CD4-positive, alpha-beta T cell treated with Interleukin-4 for 1 hour (primary cell): ENCODE data around the gene CD200R1.

Source experiments
- DNase-seq, 2 donors: peaks; one replicate each; pipeline ENCODE4 v3.0.0-alpha.2; 2020 to 2022

Gene CD200R1, protein sequence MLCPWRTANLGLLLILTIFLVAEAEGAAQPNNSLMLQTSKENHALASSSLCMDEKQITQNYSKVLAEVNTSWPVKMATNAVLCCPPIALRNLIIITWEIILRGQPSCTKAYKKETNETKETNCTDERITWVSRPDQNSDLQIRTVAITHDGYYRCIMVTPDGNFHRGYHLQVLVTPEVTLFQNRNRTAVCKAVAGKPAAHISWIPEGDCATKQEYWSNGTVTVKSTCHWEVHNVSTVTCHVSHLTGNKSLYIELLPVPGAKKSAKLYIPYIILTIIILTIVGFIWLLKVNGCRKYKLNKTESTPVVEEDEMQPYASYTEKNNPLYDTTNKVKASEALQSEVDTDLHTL

DNA sequence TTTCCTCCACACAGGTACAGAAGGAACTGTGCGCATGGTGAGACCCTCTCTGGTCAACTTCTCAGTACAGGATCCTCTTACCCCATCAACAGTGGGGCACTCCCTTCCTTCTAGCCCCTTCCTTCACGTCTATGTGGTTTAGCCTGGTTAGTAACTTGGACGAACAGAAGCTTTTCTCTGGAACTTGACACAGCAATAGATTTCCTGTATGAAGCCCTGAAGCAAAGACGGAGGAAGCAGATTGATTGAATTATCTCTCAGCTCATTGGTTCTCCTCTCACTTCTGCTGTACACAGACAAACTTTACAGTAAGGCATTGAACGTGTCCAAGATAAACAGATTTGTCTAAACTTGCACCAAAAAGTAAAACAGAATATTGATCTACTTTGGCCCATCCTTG is at the start of gene CD200R1:
Gene CD200R1, minus strand, starts transcription at position 210 of the 400 bp plus-strand sequence. CDS start 246 bp downstream, outside the sequence.
- DNase-seq, result peak; percentile 61 to 79

DNA sequence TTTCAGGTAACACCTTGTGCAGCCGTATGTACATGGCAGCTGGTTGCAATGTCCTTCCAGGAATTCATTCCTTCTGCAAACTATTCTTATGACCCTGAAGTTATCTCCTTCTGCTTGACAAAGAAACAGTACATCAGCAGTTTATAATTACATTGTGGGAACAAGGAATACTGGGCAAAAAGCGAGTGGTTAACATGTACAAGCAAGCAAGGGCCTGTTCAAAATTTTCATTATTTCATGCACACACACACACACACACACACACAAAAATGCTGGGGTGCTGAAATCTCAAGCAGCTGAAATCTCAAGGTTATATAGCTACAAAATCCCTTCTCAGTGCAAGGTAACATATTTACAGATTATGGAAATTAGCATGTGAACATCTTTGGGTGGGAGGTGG is 46.6 kb upstream of the CD200R1 start:
- DNase-seq, result no peak

DNA sequence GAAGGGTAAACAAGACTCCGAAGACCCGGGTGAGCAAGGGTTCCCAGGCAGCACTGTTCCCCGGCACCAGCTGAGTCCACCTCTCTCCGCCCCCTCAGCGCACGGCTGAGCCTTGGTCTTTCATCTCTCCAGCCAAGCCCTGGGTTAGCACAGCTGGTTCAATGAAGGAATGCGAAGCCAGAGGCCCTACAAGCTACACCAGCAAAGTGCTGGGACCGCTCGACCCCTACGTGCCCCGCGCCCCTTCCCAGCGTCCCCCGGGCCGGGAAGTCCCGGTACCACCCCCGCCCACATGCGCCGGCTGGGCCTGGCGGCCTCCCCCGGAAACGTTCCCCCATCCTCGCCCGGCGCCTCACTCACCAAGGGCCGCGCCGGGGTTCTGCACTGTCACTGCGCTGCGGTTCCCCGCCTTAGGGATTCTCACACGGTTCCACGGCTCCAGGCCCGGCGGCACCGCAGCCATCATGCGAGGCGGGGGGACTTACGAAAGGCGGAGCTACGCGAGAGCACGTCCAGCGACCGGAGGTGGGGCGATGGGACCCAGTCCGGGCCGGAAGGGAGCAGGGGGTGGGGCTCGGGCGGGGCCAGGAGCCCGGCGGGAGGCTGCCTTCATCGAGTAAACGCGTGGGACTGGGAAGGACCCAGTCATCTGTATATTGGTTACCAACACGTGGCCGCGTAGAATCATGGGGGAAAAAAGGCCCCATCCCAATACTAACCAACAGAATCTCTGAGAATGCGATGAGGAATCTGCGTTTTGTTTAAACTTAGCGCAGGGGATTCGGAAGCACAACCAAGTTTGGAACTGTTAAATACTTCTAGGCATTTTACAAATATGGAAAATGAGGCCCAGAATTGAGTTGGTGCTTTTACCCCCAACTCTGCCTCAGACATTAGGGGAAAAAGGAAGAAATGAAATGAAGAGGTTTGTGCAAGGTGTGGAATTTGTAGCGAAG is 44.6 kb upstream of the CD200R1 start:
- peak; percentile 83 to 87 for DNase-seq

DNA sequence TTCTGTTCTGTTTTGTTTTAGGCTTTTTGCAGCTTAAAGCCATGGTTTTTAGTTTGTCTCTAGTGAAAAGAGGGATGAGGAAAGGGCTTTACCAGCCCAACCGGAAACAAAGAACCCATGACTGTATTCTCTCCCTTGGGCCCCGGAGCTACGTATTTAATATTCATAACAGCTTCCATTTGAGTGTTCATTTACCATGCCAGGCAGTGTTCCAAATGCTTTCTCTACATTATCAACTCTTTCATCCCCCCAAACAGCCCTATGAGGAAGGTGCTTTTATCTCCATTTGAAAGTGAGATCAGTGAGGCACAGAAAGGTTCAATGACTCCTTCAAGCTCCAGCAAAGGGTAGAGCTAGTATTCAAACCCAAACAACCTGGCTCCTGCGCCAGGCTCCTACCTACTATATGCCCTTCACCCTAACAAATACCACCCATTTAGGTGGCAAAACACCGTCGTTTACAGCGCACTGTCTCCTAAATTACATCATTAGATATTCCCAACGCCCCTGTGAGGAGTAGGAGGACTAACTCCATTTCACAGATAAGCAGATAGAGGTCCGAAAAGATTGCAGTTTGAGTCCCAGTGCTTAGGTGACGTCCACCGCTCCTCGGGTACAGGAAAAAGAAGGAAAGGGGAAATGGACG is 43.8 kb upstream of the CD200R1 start:
- DNase-seq, result peak in 1 of 2 donors; percentile 27

DNA sequence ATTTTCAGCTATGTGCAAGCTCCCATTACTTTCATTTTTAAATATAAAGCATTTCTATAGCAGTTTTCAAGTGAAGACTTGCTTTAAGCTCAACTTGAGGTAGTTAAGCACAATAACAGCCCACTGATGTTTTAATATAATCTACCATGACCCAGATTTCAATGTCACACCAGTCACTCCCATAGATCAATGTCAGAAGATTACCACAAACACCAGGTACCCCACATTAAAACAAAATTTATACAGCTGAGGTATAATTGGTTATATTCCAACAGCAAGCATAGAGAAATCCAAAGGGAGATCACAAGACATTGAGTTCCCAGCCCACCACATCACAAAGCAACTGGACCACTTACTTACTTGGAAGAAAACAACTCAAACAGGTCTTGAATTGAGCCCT is 38.7 kb upstream of the CD200R1 start:
- DNase-seq, result no peak

DNA sequence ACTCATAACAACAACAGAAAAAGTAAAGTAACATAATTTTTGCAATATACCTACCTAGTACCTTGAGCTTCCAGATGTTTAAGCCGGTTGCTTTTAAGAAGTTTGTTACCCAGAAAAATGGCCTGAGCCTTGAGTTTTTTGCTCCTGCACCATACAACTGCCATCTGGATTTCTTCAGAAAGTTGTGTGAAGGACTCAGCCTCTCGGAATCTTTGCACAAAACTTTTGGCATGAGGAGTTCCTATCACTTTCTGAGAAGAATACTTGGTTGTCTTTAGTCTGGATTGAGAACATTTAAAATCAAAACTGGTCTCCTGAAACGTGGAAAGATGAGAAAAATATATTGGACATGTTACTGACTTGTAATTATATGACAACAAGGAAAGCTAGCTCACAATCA is 33.2 kb upstream of the CD200R1 start:
- DNase-seq, result no peak

DNA sequence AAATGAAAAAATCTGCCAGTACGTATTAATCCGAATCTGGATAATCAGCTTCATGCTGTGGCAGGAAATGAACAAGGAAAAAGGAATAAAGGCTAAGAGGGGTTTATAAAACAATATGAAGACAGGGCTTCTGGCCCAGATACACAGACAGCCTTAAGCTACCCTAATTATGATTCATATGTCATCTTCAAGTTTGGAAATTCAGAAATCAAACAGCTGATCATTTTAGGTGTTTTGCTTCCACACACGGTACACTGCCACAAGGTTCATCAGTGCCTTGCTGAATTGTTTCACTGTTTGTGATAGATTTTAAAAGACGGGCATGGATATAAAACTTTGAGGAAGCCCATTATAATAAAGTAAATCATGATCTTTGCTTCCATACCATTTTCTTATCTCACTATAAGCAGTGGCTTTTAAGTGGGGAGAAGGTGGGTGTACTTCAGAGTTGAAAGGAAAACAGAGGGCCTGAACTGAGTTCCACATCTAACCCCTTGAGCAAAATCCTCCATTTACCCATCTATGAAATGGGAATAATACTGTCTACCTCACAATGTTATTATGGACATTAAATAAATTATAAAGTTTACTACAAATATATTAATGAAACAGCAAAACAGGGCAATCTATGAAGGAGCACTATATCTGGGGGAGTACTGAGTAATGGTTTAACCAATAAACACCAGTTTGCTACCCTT is 31.6 kb upstream of the CD200R1 start:
- peak in 1 of 2 donors; percentile 46 for DNase-seq

DNA sequence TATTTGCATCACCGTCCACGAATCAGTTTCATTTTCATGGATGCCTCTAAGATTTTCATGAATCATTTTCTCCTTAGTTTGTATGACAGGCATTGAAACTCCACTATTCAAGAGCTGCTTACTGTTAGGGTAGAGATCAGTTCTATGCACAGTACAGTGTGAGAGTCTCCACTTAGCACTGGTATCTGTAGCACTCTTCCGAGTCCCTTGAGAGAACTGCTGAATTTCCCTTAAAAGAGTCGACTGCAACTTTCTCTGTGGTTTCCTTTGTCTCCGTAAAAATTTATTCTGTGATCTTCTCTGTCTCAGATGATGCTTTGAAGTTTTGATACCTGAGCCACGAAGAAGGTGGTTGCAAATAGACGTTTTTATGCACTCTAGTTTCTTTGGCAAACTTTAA is 30.7 kb upstream of the CD200R1 start:
- DNase-seq, result peak in 1 of 2 donors; percentile 74

DNA sequence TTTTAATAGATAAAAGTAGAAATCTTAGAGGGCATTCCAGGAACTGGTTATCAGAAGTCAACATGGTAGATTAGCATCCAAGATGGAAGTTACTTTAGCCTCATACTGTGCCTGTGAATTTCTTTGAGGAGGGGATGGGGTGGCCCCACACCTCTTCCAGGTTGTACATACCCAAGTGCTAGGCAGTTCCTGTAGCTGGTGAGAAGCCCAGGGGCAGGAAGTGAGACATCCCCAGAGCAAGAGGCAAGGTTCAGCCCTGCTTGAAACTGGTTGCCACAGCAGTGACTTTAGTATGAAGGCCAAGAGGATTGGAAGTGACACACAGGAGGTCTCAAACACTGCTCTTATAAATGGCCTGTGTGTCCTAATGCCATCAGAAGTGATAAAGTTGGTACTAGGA is 27.8 kb upstream of the CD200R1 start:
- DNase-seq, result peak; percentile 36 to 53

DNA sequence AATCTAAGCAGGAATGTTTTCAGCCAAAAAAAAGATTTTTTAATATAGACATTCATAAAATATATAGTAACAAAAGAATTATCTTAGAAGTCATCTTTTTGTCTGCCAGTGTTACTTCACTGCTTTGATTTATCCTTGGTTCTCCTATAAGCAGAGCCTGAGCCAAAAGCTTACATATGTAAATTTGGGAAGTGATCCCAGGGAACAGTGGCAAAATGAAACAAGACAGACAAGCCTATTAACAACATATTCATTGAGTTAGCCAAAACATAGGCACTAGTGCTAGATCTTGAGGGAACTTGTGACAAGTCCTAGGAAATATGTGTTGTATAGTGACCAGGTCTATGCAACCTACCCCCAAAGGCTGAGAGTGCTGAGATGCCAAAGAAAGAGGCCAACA is 27.1 kb upstream of the CD200R1 start:
- DNase-seq, result no peak

DNA sequence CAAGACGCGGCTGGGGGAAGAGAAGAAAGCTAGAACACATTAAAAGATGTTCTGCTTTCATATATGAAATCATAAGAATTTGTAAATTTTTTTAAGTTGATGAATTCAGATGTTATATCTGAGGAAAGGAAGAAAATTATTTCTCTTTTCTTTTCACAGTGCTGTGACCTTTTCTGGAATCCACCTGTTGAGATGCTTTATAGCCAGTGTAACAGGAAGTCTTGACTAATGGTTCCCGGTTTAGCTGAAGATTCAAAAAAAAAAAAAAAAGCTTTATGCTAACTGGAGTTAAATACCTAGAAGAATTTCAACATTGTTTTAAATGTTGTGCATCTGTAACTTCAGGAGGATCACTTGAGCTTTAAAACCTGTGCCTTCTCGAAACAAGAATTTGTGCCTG is 25.8 kb upstream of the CD200R1 start:
- no peak for DNase-seq

DNA sequence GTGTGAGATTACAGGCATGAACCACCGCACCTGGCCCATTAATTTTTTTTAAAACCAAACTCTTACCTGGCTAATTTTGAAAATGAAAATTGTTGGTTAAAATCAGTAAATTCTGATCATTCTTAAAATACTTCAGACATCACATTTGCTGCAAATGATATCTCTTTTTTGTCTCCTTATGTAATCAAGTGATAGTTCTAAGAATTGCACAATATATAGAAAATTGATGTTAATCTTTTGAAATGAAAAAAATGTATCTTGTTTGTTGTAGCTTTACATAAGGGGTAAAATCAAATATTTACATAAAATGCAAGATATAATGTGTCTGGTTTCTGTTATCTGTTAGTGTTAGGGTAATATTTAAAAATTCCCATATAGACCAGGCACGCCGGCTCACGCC is 20.9 kb upstream of the CD200R1 start:
- DNase-seq, result no peak

DNA sequence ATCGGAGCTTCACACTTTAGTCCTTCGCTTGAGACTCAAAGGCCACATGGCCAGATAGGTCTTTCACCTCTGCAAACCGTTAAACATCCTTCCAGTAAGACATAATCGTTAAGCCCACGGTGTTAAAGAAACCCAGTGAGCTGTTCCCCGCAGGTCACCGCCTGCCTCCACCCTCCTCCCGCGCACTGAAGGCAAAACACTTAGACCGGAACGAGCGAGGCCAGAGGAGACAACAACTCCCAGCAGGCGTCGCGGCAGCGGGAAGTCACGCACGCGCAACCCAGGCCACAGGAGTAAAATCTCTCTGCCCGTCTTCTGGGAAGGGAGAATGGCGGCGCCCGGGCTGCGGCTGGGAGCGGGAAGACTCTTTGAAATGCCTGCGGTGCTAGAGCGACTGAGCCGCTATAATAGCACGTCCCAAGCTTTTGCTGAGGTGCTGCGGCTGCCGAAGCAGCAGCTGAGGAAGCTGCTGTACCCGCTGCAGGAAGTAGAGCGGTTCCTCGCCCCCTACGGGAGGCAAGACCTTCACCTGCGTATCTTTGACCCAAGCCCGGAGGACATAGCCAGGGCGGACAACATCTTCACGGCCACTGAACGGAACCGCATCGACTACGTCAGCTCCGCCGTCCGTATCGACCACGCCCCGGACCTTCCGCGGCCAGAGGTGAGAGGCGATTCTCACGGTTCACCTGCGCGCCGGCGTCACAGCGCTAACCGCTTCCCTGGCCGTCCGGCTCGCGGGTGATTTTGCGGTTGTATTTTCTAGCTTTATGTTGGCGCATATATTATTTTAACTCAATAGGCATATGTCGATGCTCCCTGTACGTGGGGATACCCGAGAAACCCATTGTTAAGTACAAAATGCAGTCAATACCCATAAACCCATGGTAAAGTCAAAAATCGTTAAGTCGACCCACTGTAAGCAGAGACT is 16.0 kb upstream of the CD200R1 start, which contains the start of gene GTPBP8:
Gene GTPBP8, plus strand, starts transcription at position 313 of the 931 bp plus-strand sequence. Its CDS starts 16 bp downstream, at position 329.
- peak; percentile 88 to 89 for DNase-seq

DNA sequence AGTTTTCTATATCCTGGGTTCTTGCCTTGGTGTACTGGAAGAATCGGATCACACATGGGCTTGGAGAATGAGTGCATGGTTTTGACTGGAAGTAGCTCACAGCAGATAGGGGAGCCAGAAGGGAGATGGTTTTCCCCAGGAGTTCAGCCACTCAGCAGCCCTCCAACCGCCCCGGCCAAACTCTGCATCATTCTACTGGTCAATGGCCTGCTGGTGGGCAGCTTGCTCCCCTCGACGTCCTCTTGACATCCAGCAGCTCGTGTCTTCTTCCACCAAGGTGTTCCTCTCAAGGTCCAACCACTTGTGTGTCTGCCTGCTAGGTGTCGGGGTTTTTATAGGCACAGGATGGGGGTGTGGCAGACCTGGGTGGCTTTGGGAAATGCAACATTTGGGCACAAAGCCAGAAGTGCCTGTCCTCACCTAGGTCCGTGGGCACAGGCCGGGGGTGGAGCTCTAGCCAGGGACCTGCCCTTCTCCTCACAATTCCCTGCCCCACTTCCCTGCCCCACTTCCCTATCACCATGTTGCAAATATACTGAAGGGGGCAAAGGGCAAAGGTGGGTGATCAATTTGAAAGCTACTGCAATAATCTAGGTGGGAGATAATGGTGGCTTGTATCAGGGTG is 12.9 kb upstream of the CD200R1 start:
- DNase-seq, result no peak

DNA sequence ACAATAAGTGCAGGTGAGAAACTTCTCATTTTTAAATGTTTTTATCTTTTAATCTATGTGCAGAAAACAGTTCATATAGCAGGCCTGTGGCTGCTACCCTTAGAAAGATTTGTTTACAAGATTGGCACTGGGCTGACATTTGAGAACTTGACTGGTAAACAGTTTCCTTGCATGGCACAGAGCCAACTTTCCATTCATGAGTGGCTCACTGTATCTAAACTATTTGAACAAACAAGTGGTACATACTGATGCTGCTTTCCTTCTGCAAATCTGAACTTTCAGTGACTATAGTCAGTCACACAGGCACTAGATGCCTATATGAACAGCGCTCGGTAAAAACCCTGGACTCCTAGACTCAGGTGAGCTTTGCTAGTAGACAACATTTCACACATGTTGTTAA is 9.6 kb upstream of the CD200R1 start:
- peak in 1 of 2 donors; percentile 50 for DNase-seq

DNA sequence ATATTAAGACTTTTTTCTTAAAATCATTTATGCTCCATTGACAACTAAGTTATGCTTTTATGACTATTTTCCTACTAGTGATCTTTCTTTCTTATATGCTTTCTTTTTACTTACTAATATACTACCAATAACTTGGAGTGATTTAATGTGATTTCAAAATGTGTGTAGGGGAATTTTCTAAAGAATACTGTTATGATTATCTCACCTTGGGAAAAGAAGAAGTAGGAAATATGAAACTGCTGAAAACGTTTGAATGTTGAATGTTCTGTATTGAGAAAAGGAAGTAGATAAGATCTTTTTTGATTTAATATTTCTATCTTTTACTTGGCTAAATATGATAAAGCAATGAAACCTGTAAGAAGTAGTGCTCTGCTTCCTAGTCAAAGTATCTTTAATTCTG is 7.8 kb upstream of the CD200R1 start:
- no peak for DNase-seq

DNA sequence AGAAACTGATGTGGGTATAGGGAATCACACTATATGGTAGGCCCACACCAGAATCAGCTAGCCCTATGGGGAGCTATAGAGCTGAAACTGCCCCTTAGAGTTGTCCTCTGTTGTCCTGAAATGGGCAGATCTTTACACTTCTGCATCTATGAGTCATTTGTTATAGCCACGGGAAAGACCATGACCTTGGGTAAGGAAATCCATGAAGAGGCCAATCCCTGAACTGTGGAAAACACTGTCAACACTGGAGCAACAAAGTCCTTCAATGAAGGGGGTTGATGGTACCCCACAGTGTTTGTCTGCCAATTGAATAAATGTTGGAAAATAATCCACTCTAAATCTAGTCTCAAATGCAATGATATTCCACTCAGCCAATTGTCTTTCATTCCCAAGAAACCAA is 5.2 kb upstream of the CD200R1 start:
- no peak for DNase-seq

DNA sequence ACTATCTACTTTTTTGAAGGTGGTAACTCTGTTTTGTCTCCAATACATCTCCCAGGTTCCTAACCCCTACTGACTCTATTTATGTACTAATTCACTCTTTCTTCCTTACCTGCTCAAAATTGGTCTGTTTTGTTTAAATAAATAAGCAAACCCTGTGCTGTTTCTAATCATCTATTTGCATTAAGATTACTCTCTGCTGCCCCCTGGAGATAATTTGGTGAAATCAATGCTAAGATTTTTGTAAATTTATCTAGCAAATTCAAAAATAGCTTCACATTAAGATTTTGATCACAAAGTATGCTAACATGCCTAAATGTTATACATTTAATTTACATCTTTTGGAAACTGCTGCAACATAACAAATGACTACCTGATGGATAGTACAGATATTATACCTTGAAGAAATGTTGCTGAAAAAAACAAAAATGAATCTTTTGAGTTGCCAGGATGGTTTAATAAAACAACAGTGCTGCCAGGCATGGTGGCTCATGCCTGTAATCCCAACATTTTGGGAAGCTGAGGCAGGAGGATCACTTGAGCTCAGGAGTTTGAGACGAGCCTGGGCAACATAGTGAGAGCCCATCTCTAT is 4.4 kb upstream of the CD200R1 start:
- DNase-seq, result peak in 1 of 2 donors; percentile 76

DNA sequence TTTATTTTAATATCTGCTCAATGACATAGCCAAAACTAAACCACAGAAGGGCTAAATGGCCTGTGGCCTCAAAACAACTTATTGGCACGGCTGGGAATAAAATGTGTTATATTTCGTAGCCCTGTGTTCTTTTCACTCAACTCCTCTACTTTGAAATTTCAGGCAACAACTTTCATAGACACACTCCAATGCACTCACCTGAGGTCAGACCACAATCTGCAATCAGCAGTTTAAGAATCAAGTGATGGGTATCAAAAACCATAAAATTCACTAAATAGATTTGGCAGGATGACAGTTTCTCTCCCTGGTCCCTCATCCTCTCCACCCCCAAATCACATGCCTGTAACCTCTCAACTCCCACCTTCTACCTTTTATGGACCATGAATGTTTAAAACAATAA is 2.0 kb upstream of the CD200R1 start:
- no peak for DNase-seq

DNA sequence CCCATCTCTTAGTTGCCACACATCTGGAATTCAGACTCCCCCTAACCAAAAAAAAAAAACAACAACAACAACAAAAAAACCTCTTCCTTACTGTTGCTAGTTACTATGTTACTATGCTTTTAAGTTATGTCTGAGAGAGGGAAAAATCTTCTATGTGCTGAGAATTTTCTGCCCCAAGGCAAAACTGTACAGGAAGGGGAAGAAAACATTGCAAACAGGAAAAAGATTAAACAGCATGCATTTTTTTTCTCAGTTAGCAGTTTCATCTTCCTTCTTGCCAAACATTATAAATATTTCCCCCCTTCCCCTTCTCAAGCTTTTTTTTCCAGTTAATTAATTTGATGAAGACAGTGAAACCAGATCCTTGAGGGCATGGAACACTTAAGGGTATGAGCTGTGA is 1.1 kb upstream of the CD200R1 start:
- no peak for DNase-seq

DNA sequence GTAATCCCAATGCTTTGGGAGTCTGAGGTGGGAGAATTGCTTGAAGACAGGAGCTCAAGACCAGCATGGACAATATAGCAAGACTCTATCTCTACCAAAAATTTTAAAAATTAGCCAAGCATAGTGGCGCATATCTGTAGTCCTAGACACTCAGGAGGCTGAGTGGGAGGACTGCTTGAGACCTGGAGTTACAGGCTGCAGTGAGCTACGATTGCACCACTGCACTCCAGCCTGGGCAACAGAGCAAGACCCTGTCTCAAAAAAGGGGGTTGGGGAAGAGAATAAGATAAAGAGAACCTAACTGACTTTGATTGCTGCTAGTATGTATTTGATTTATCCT is 755 bp downstream of the CD200R1 start:
- DNase-seq, result no peak
